ENCODE measurements around the gene RPF1. TPM values are rescaled to one million over a fixed set of nuclear protein-coding genes. Genes with fewer than 3 reads are reported as not detected.

The RPF1 gene
- total RNA-seq, 1 experiment from 2014 or later, result 43.1 TPM

DNA sequence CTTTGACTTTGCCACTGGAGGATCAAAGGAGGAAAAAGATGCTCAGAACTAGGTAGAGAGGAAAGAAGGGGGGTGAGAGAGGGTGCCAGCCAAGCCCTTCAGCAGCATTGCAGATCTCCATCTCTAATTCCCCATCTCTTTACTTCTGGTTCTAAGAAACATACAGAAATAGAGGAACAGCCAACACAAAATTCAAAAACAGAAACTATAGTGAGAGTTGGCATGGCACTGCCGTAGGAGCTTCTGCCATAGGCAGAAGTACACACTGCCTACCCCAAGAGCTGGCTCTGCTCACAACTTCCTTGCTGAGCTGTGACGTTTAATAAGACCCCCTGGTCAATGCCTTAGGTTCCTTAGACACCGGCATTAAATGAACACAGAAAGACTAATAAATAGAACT, 26.6 kb upstream of the RPF1 start:
- ChIA-PET CTCF (interaction anchor here (1.0 to 1.2 kb wide), 3 partner anchors 10 to 168 kb away, joined by 3 to 12 read pairs (median 3); no protein-coding TSS in a partner anchor), POLR2A (interaction anchor here (1.2 kb wide), 1 partner anchor 321 kb away, joined by 3 read pairs; no protein-coding TSS in a partner anchor)
- H3K36me3 Mint-ChIP-seq (ENCODE audit: insufficient read depth, unreplicated experiment), result no peaks in the 10 kb centered on the region
- H3K27me3 Mint-ChIP-seq (ENCODE audit: insufficient read depth, unreplicated experiment), result peaks cover 15% of the 10 kb centered on the region
- intact Hi-C loops (cut with micrococcal nuclease), result no loop called here
- no peak overlapping the region for H3K27ac Mint-ChIP-seq (ENCODE audit: low read depth, unreplicated experiment)
- H3K4me1 Mint-ChIP-seq (ENCODE audit: insufficient read depth, unreplicated experiment), result no peaks in the 10 kb centered on the region
- no TSS peak for BruUV-seq (replicated peaks)
- TF ChIP-seq CTCF (IDR thresholded peaks at IDR 0.05; ENCODE audit: unreplicated experiment), result no peak
- no peaks in the 10 kb centered on the region for H3K9me3 Mint-ChIP-seq (ENCODE audit: unreplicated experiment)
- H3K4me3 Mint-ChIP-seq (ENCODE audit: unreplicated experiment), result no peak overlapping the region
- DNase-seq (ENCODE audit: unreplicated experiment), result no peak

GRCh38 chr1:84462118-84462517, 16.9 kb upstream of the RPF1 start:
- H3K4me3 Mint-ChIP-seq (ENCODE audit: unreplicated experiment), result no peak overlapping the region
- no peak for DNase-seq (ENCODE audit: unreplicated experiment)
- H3K4me1 Mint-ChIP-seq (ENCODE audit: insufficient read depth, unreplicated experiment), result no peaks in the 10 kb centered on the region
- TF ChIP-seq CTCF (IDR thresholded peaks at IDR 0.05; ENCODE audit: unreplicated experiment), result no peak
- no peaks in the 10 kb centered on the region for H3K36me3 Mint-ChIP-seq (ENCODE audit: insufficient read depth, unreplicated experiment)
- intact Hi-C loops (cut with micrococcal nuclease), result no loop called here
- ChIA-PET CTCF (interaction anchor here (0.6 to 1.0 kb wide), 2 partner anchors 195 to 292 kb away, joined by 3 to 4 read pairs; no protein-coding TSS in a partner anchor), POLR2A (interaction anchor here (1.1 kb wide), 1 partner anchor 42 kb away, joined by 3 read pairs; no protein-coding TSS in a partner anchor)
- no peaks in the 10 kb centered on the region for H3K9me3 Mint-ChIP-seq (ENCODE audit: unreplicated experiment)
- H3K27me3 Mint-ChIP-seq (ENCODE audit: insufficient read depth, unreplicated experiment), result peaks cover 15% of the 10 kb centered on the region
- no TSS peak for BruUV-seq (replicated peaks)
- no peak overlapping the region for H3K27ac Mint-ChIP-seq (ENCODE audit: low read depth, unreplicated experiment)

GRCh38 chr1:84467298-84467697, 11.8 kb upstream of the RPF1 start:
- Mint-ChIP-seq H3K4me1 (ENCODE audit: insufficient read depth, unreplicated experiment) (no peaks in the 10 kb centered on the region), H3K36me3 (ENCODE audit: insufficient read depth, unreplicated experiment) (no peaks in the 10 kb centered on the region), H3K27me3 (ENCODE audit: insufficient read depth, unreplicated experiment) (no peaks in the 10 kb centered on the region), H3K9me3 (ENCODE audit: unreplicated experiment) (no peaks in the 10 kb centered on the region), H3K4me3 (ENCODE audit: unreplicated experiment) (no peak overlapping the region), H3K27ac (ENCODE audit: low read depth, unreplicated experiment) (no peak overlapping the region)
- ChIA-PET POLR2A (no interaction called here), CTCF (interaction anchor here (1.0 to 1.4 kb wide), 2 partner anchors 153 to 560 kb away, joined by 3 read pairs; no protein-coding TSS in a partner anchor)
- intact Hi-C loops (cut with micrococcal nuclease), result no loop called here
- TF ChIP-seq CTCF (IDR thresholded peaks at IDR 0.05; ENCODE audit: unreplicated experiment), result no peak
- no peak for DNase-seq (ENCODE audit: unreplicated experiment)
- BruUV-seq (replicated peaks), result no TSS peak

DNA sequence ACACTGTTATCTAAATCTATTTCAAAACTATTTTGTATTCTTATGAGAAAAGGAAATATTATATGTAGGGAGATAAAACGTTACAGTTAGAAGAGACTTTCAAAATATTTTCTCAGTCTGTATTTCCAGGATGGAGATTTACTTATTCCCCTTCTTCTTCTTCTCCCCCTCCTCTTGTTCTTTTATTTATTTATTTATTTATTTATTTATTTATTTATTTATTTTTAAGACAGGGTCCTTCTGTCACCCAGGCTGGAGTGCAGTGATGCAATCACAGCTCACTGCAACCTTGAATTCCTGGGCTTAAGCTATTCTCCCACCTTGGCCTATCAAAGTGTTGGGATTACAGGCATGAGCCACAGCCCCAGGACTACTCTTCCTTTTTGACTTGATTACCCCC, 2.8 kb upstream of the RPF1 start:
- POLR2A ChIA-PET, result no interaction called here
- no peak for DNase-seq (ENCODE audit: unreplicated experiment)
- BruUV-seq (replicated peaks), result no TSS peak
- intact Hi-C loops (cut with micrococcal nuclease), result no loop called here
- H3K27ac Mint-ChIP-seq (ENCODE audit: low read depth, unreplicated experiment), result no peak overlapping the region
- CTCF ChIA-PET, result interaction anchor here (0.7 kb wide), 1 partner anchor 276 kb away, joined by 3 read pairs; no protein-coding TSS in a partner anchor
- no peak for TF ChIP-seq CTCF (IDR thresholded peaks at IDR 0.05; ENCODE audit: unreplicated experiment)
- H3K4me3 Mint-ChIP-seq (ENCODE audit: unreplicated experiment), result no peak overlapping the region
- H3K27me3 Mint-ChIP-seq (ENCODE audit: insufficient read depth, unreplicated experiment), result peaks cover 10% of the 10 kb centered on the region
- peaks cover 2% of the 10 kb centered on the region for H3K36me3 Mint-ChIP-seq (ENCODE audit: insufficient read depth, unreplicated experiment)
- H3K4me1 Mint-ChIP-seq (ENCODE audit: insufficient read depth, unreplicated experiment), result peaks cover 3% of the 10 kb centered on the region
- H3K9me3 Mint-ChIP-seq (ENCODE audit: unreplicated experiment), result peaks cover 8% of the 10 kb centered on the region

Measured in MCF 10A (cell line).